WTC11 (cell line): Measurements from ENCODE around the gene STK33.

Experiments
- ATF2 ChIP-seq: sonication (generic); formaldehyde crosslinking; IDR thresholded peaks from 2 replicates; pipeline ENCODE4 v1.8.1; 2022; ENCODE audit warnings: low read depth, missing genetic modification reagents, borderline replicate concordance
- ATF3 ChIP-seq: sonication (generic); formaldehyde crosslinking; conservative IDR thresholded peaks from 2 replicates; pipeline ENCODE4 v1.8.1; 2022; ENCODE audit warnings: mild to moderate bottlenecking, missing genetic modification reagents
- ATF6 ChIP-seq: sonication (generic); formaldehyde crosslinking; IDR thresholded peaks from 2 replicates; pipeline ENCODE4 v1.8.1; 2023; ENCODE audit warnings: mild to moderate bottlenecking, missing genetic modification reagents
- CREB1 ChIP-seq: sonication (generic); formaldehyde crosslinking; IDR thresholded peaks from 2 replicates; pipeline ENCODE4 v1.8.0; 2023; ENCODE audit warnings: mild to moderate bottlenecking, missing genetic modification reagents
- CTCF ChIP-seq: fragments of 200-600 bp; IDR thresholded peaks from 2 replicates; pipeline ENCODE4 v1.8.0; 2022; ENCODE audit warnings: antibody characterized with exemption
- JAZF1 ChIP-seq: fragments of 250-450 bp; sonication (Bioruptor Pico); IDR thresholded peaks from 2 replicates; pipeline ENCODE4 v1.9.0; 2021; ENCODE audit warnings: moderate library complexity, mild to moderate bottlenecking, inconsistent platforms
- MAX ChIP-seq: sonication (generic); formaldehyde crosslinking; IDR thresholded peaks from 2 replicates; pipeline ENCODE4 v1.8.0; 2022; ENCODE audit warnings: mild to moderate bottlenecking, missing genetic modification reagents
- NFE2L1 ChIP-seq: sonication (generic); formaldehyde crosslinking; IDR thresholded peaks from 2 replicates; pipeline ENCODE4 v1.8.1; 2023; ENCODE audit warnings: missing genetic modification reagents
- SMAD3 ChIP-seq: sonication (generic); formaldehyde crosslinking; IDR thresholded peaks from 2 replicates; pipeline ENCODE4 v1.8.0; 2022; ENCODE audit warnings: missing genetic modification reagents, mild to moderate bottlenecking, borderline replicate concordance
- SP1 ChIP-seq: sonication (generic); formaldehyde crosslinking; conservative IDR thresholded peaks from 2 replicates; pipeline ENCODE4 v1.8.1; 2022; ENCODE audit warnings: missing genetic modification reagents
- ZNF423 ChIP-seq: fragments of 250-450 bp; sonication (Bioruptor Pico); IDR thresholded peaks from 2 replicates; pipeline ENCODE4 v2.1.2; 2022; ENCODE audit warnings: mild to moderate bottlenecking, moderate library complexity

- TF ChIP-seq ATF2 (CRISPR knock-in tag) (no peak), CTCF (no peak), NFE2L1 (CRISPR knock-in tag) (no peak), ATF6 (CRISPR knock-in tag) (no peak), MAX (CRISPR knock-in tag) (no peak), JAZF1 (no peak), CREB1 (CRISPR knock-in tag) (no peak), SMAD3 (CRISPR knock-in tag) (no peak), ZNF423 (no peak), ATF3 (CRISPR knock-in tag) (no peak), SP1 (CRISPR knock-in tag) (no peak)
Measured at GRCh38 chr11:8356216-8356615, 237.8 kb downstream of the STK33 start.
